Choroid plexus epithelial cell (primary cell): ENCODE measurements around the gene SIMC1.
"Not testable (repeated sequence)": the region's sequence is repeated elsewhere in the genome, so short reads cannot be mapped to it uniquely, and the experiment has no call there.

ENCODE experiments used
- DNase-seq: peaks from one replicate; pipeline ENCODE4 v3.0.0-alpha.2; 2010; ENCODE audit warnings: low read depth
- H3K4me3 ChIP-seq: 2 replicates; pipeline ENCODE4 v1.5.1; 2011; ENCODE audit warnings: low read depth, mild to moderate bottlenecking, control low read depth, low read length, moderate library complexity
- CTCF ChIP-seq: conservative IDR thresholded peaks from 2 replicates; pipeline ENCODE4 v1.5.1; 2011; ENCODE audit warnings: low read depth, mild to moderate bottlenecking, control low read depth, inconsistent platforms, low read length, moderate library complexity

SIMC1 gene

GRCh38 chr5:176197234-176197858 lies 40.9 kb upstream of the SIMC1 start:
- H3K4me3 ChIP-seq, DNase-seq: not testable (repeated sequence)

GRCh38 chr5:176198299-176198698 lies 39.9 kb upstream of the SIMC1 start:
- H3K4me3 ChIP-seq, DNase-seq: not testable (repeated sequence)

GRCh38 chr5:176198991-176199733 lies 39.1 kb upstream of the SIMC1 start:
- H3K4me3 ChIP-seq, DNase-seq: not testable (repeated sequence)

- H3K4me3 ChIP-seq, DNase-seq: not testable (repeated sequence)
Measured at GRCh38 chr5:176199803-176200399, 38.3 kb upstream of the SIMC1 start.

GRCh38 chr5:176201811-176202210 lies 36.4 kb upstream of the SIMC1 start:
- no peak overlapping the region for H3K4me3 ChIP-seq
- no peak for TF ChIP-seq CTCF
- DNase-seq, result no peak

- no peak for TF ChIP-seq CTCF
- DNase-seq, result no peak
Measured at GRCh38 chr5:176203086-176203485, 35.1 kb upstream of the SIMC1 start.

GRCh38 chr5:176203535-176203934 lies 34.7 kb upstream of the SIMC1 start:
- H3K4me3 ChIP-seq, DNase-seq: not testable (repeated sequence)

More at GRCh38 chr5:176203086-176203485, 35.1 kb upstream of the SIMC1 start:
- no peak overlapping the region for H3K4me3 ChIP-seq

- DNase-seq, H3K4me3 ChIP-seq: not testable (repeated sequence)
Measured at GRCh38 chr5:176214466-176215021, 23.7 kb upstream of the SIMC1 start.

- not testable (repeated sequence) for H3K4me3 ChIP-seq, DNase-seq
Measured at GRCh38 chr5:176216393-176216916, 21.8 kb upstream of the SIMC1 start.

- not testable (repeated sequence) for DNase-seq
Measured at GRCh38 chr5:176217188-176217729, 21.0 kb upstream of the SIMC1 start.

GRCh38 chr5:176217764-176218163 lies 20.5 kb upstream of the SIMC1 start:
- not testable (repeated sequence) for DNase-seq, H3K4me3 ChIP-seq

More at GRCh38 chr5:176217188-176217729, 21.0 kb upstream of the SIMC1 start:
- H3K4me3 ChIP-seq, result not testable (repeated sequence)

GRCh38 chr5:176222006-176222405 lies 16.2 kb upstream of the SIMC1 start:
- not testable (repeated sequence) for DNase-seq, H3K4me3 ChIP-seq

- DNase-seq, H3K4me3 ChIP-seq: not testable (repeated sequence)
Measured at GRCh38 chr5:176228358-176228757, 9.9 kb upstream of the SIMC1 start.

GRCh38 chr5:176233253-176233652 lies 5.0 kb upstream of the SIMC1 start:
- not testable (repeated sequence) for DNase-seq, H3K4me3 ChIP-seq
